Esophagus (tissue), 2 donors: ENCODE data around the gene MAP2K5. TPM values are rescaled to one million over a fixed set of nuclear protein-coding genes. Genes with fewer than 3 reads are reported as not detected.

Experiments used
- H3K27ac ChIP-seq, 2 donors: one replicate each; pipeline ENCODE4 v1.5.1; 2013; ENCODE audit warnings: low read depth in 2 of 2, mild to moderate bottlenecking in 2 of 2, inconsistent platforms in 1 of 2, low read length in 1 of 2, moderate library complexity in 1 of 2
- H3K27me3 ChIP-seq, 2 donors: one replicate each; pipeline ENCODE4 v1.6.1; 2013; ENCODE audit warnings: low read length in 2 of 2, control low read depth in 1 of 2, mild to moderate bottlenecking in 1 of 2; ENCODE audit not compliant: insufficient read depth in 2 of 2, control insufficient read depth in 1 of 2
- H3K36me3 ChIP-seq, 2 donors: one replicate each; pipeline ENCODE4 v1.6.1; 2013; ENCODE audit warnings: low read length in 1 of 2; ENCODE audit not compliant: control insufficient read depth in 2 of 2, insufficient read depth in 2 of 2
- H3K4me1 ChIP-seq, 2 donors: one replicate each; pipeline ENCODE4 v1.6.1; 2013; ENCODE audit warnings: low read length in 1 of 2; ENCODE audit not compliant: control insufficient read depth in 2 of 2, insufficient read depth in 2 of 2
- H3K4me3 ChIP-seq, 2 donors: one replicate each; pipeline ENCODE4 v1.5.1; 2013; ENCODE audit warnings: low read length in 2 of 2, mild to moderate bottlenecking in 2 of 2, low read depth in 1 of 2, moderate library complexity in 1 of 2
- H3K9me3 ChIP-seq, 2 donors: one replicate each; pipeline ENCODE4 v1.6.1; 2013; ENCODE audit warnings: mild to moderate bottlenecking in 2 of 2, low read depth in 1 of 2, low read length in 1 of 2, moderate library complexity in 1 of 2; ENCODE audit not compliant: control insufficient read depth in 2 of 2, insufficient read depth in 1 of 2
- WGBS, 2 donors: extraction: QIAGEN DNeasy Blood & Tissue Kit; methylation state at CpG; one replicate each; pipeline ENCODE4 v1.1.7; 2013; 5-methylcytosine and 5-hydroxymethylcytosine counted together
- polyA plus RNA-seq, 2 donors: library from polyadenylated mRNA; stranded (reverse); fragments of 200-250 nt; gene quantifications; one replicate each; pipeline ENCODE4 v1.2.3, GENCODE V29; 2013
- donor health status: healthy with polysubstance abuse.
- donor health status: Bipolar disorder and iron deficiency.

Gene MAP2K5
- polyA plus RNA-seq, 2 donors: 3.2 to 5.0 TPM

- no peaks in the 10 kb centered on the region for H3K36me3 ChIP-seq
- whole genome bisulfite sequencing, 2 donors: 81 to 89% methylated on average over 3 of the region's 3 CpGs
- H3K4me1 ChIP-seq: no peaks in the 10 kb centered on the region
- no peaks in the 10 kb centered on the region for H3K27me3 ChIP-seq
- no peaks in the 10 kb centered on the region for H3K9me3 ChIP-seq
- no peak overlapping the region for H3K4me3 ChIP-seq
- no peak overlapping the region for H3K27ac ChIP-seq
Observed at GRCh38 chr15:67508407-67508806, 34.1 kb upstream of the MAP2K5 start.

GRCh38 chr15:67509918-67510317 is 32.6 kb upstream of the MAP2K5 start:
- WGBS, 2 donors: 93 to 94% methylated on average over 4 of the region's 4 CpGs
- H3K9me3 ChIP-seq: no peaks in the 10 kb centered on the region
- H3K27ac ChIP-seq: no peak overlapping the region
- H3K36me3 ChIP-seq: no peaks in the 10 kb centered on the region
- no peaks in the 10 kb centered on the region for H3K4me1 ChIP-seq
- H3K27me3 ChIP-seq: no peaks in the 10 kb centered on the region
- no peak overlapping the region for H3K4me3 ChIP-seq

- WGBS, 2 donors: 83 to 86% methylated on average over 7 of the region's 7 CpGs
Observed at GRCh38 chr15:67510597-67511190, 31.8 kb upstream of the MAP2K5 start.

GRCh38 chr15:67511606-67512005 is 30.9 kb upstream of the MAP2K5 start:
- no peaks in the 10 kb centered on the region for H3K4me1 ChIP-seq
- no peak overlapping the region for H3K4me3 ChIP-seq
- no peaks in the 10 kb centered on the region for H3K9me3 ChIP-seq
- H3K27ac ChIP-seq: no peak overlapping the region
- 96% methylated on average over 3 of the region's 3 CpGs for WGBS, 2 donors
- H3K36me3 ChIP-seq: no peaks in the 10 kb centered on the region
- H3K27me3 ChIP-seq: no peaks in the 10 kb centered on the region

More at GRCh38 chr15:67510597-67511190, 31.8 kb upstream of the MAP2K5 start:
- H3K27ac ChIP-seq: no peak overlapping the region
- no peaks in the 10 kb centered on the region for H3K27me3 ChIP-seq
- no peak overlapping the region for H3K4me3 ChIP-seq
- H3K9me3 ChIP-seq: no peaks in the 10 kb centered on the region
- H3K4me1 ChIP-seq: no peaks in the 10 kb centered on the region
- H3K36me3 ChIP-seq: no peaks in the 10 kb centered on the region

- no peaks in the 10 kb centered on the region for H3K9me3 ChIP-seq
- WGBS, 2 donors: 37 to 57% methylated on average over 3 of the region's 3 CpGs
- H3K27me3 ChIP-seq: no peaks in the 10 kb centered on the region
- no peak overlapping the region for H3K27ac ChIP-seq
- no peaks in the 10 kb centered on the region for H3K4me1 ChIP-seq
- H3K36me3 ChIP-seq: no peaks in the 10 kb centered on the region
- H3K4me3 ChIP-seq: no peak overlapping the region
Observed at GRCh38 chr15:67512140-67512539, 30.4 kb upstream of the MAP2K5 start.

GRCh38 chr15:67512933-67513714 is 29.4 kb upstream of the MAP2K5 start:
- Histone ChIP-seq H3K4me1 (no peaks in the 10 kb centered on the region), H3K27me3 (no peaks in the 10 kb centered on the region), H3K36me3 (no peaks in the 10 kb centered on the region), H3K27ac (no peak overlapping the region), H3K9me3 (no peaks in the 10 kb centered on the region), H3K4me3 (no peak overlapping the region)
- WGBS, 2 donors: 82 to 85% methylated on average over 9 of the region's 9 CpGs

- Histone ChIP-seq H3K36me3 (no peaks in the 10 kb centered on the region), H3K4me1 (no peaks in the 10 kb centered on the region), H3K27me3 (no peaks in the 10 kb centered on the region), H3K4me3 (no peak overlapping the region), H3K9me3 (no peaks in the 10 kb centered on the region), H3K27ac (no peak overlapping the region)
- 96 to 99% methylated on average over 3 of the region's 3 CpGs for WGBS, 2 donors
Observed at GRCh38 chr15:67515090-67515489, 27.4 kb upstream of the MAP2K5 start.

- Histone ChIP-seq H3K4me1 (no peaks in the 10 kb centered on the region), H3K4me3 (no peak overlapping the region), H3K27me3 (no peaks in the 10 kb centered on the region), H3K27ac (no peak overlapping the region), H3K9me3 (no peaks in the 10 kb centered on the region), H3K36me3 (no peaks in the 10 kb centered on the region)
- 98 to 100% methylated on average over 2 of the region's 2 CpGs for WGBS, 2 donors
Observed at GRCh38 chr15:67515557-67515956, 26.9 kb upstream of the MAP2K5 start.

- H3K4me1 ChIP-seq: no peaks in the 10 kb centered on the region
- peak overlapping the region; percentile 68 to 69 for H3K4me3 ChIP-seq
- H3K27me3 ChIP-seq: no peaks in the 10 kb centered on the region
- 13 to 16% methylated on average over 24 of the region's 24 CpGs for WGBS, 2 donors
- H3K9me3 ChIP-seq: no peaks in the 10 kb centered on the region
- no peaks in the 10 kb centered on the region for H3K36me3 ChIP-seq
- H3K27ac ChIP-seq: peak overlapping the region; percentile 85 to 87
Observed at GRCh38 chr15:67520321-67521028, 22.0 kb upstream of the MAP2K5 start.
